Esophagus muscularis mucosa (tissue), 4 donors: ENCODE results near the gene PLEKHF1. TPM values are rescaled to one million over a fixed set of nuclear protein-coding genes. Genes with fewer than 3 reads are reported as not detected.
A peak's percentile ranks its signal among the peaks of the same experiment; 100 is the strongest.

ENCODE experiments used
- DNase-seq: peaks from one replicate; pipeline ENCODE4 v3.0.0-alpha.2; 2017; ENCODE audit errors: extremely low spot score
- H3K27ac ChIP-seq, 4 donors: fragments of 200-600 bp; sonication (generic); replicated peaks in 1 of 4; 1 replicate in 3 of 4; 2 replicates in 1 of 4; pipeline ENCODE4 v1.5.1; 2016 to 2019; ENCODE audit warnings: mild to moderate bottlenecking in 1 of 4
- H3K27me3 ChIP-seq, 4 donors: fragments of 200-600 bp; sonication (generic); one replicate each; pipeline versions ENCODE4 v1.5.1 to v1.6.0; 2016 to 2019
- H3K36me3 ChIP-seq, 4 donors: fragments of 200-600 bp; sonication (generic); one replicate each; pipeline ENCODE4 v1.5.1; 2016 to 2019
- H3K4me1 ChIP-seq, 4 donors: fragments of 200-600 bp; sonication (generic); one replicate each; pipeline ENCODE4 v1.5.1; 2016 to 2019
- H3K4me3 ChIP-seq, 4 donors: fragments of 200-600 bp; sonication (generic); 1 replicate in 2 of 4; 2 replicates in 2 of 4; pipeline ENCODE4 v1.5.1; 2016 to 2019; ENCODE audit warnings: mild to moderate bottlenecking in 4 of 4, moderate library complexity in 1 of 4
- H3K9me3 ChIP-seq, 4 donors: fragments of 200-600 bp; sonication (generic); 1 replicate in 3 of 4; 2 replicates in 1 of 4; pipeline ENCODE4 v1.5.1; 2016 to 2019
- EP300 ChIP-seq: sonication (generic); formaldehyde crosslinking; IDR thresholded peaks from one replicate; pipeline ENCODE4 v1.6.1; 2017; ENCODE audit warnings: antibody characterized with exemption
- POLR2A ChIP-seq: fragments of 450-650 bp; IDR thresholded peaks from one replicate; pipeline ENCODE4 v1.6.1; 2017; ENCODE audit warnings: antibody characterized with exemption, moderate library complexity, mild to moderate bottlenecking, low read depth
- POLR2AphosphoS5 ChIP-seq, 2 donors: sonication (generic); formaldehyde crosslinking; IDR thresholded peaks; one replicate each; pipeline ENCODE4 v1.6.1; 2017; ENCODE audit warnings: antibody characterized with exemption in 2 of 2
- WGBS: methylation state at CpG from one replicate; pipeline ENCODE4 v1.1.5; 2018; 5-methylcytosine and 5-hydroxymethylcytosine counted together
- intact Hi-C: fragments of 100-400 bp; cut with DNase I; formaldehyde crosslinking; loops from one replicate; pipeline ENCODE4 v1.15.1; 2023
- total RNA-seq, 4 donors: library from RNA; depleted of rRNA; stranded (reverse); fragments of >200 nt; gene quantifications; one replicate each; pipeline versions ENCODE4 v1.1.0 to v1.2.1, GENCODE V29; 2016
- TF ChIP-seq, protein P1 (sequence below), 3 experiments: fragments of 200-600 bp in 2 of 3; fragments of 450-650 bp in 1 of 3; sonication (generic) in 2 of 3; IDR thresholded peaks; one replicate each; pipeline ENCODE4 v1.5.1; 2017 to 2019; ENCODE audit warnings: antibody characterized with exemption in 3 of 3, mild to moderate bottlenecking in 2 of 3, moderate library complexity in 1 of 3

PLEKHF1 gene
- total RNA-seq, 4 donors from 2014 or later = 27.4 to 58.6 (median 36.1) TPM

DNA sequence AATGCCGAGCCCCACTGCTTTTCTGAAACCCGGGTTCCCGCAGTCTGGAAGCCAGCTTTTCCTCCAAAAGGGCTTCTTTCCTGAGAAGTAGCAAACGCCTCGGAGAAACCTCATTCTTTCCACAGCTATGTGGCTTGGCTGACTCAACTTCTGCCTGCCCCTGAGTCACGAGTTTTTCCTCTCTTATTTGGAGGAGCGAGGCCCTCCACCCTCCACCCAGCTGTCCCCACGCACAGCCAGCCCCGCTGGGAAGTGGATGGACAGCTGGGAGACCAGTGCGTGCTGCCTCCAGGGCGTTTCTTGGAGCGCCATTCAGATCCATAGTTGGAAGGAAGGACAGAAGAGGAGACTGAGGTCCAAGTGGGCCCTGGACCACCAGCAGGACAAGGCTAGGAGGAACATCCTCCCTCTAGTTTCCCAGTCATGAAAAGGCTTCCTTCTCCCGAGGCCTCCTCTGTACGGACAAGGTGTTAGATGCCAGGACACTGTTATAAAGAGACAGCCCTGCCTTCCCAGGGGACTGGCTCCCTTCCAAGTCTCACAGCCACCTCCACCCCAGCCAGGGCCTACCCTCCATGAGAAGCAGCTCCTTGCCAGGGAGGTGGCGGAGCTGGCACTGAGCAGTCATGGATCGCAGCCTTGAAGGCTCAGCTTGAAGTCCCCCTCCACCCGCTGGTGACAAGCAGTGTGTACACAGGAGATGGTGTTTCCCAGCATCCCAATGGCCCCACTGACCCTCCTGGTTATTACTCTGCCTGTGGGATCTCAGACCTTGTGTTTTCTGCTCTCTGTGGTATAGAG, 2.5 kb upstream of the PLEKHF1 start:
- peak overlapping the region; percentile 84 to 93 (median 87) for H3K27ac ChIP-seq
- no peak for DNase-seq
- no peaks in the 10 kb centered on the region for H3K9me3 ChIP-seq
- peaks cover 0 to 5% (median 0%) of the 10 kb centered on the region in 4 donors for H3K36me3 ChIP-seq
- H3K4me1 ChIP-seq = peaks cover 48 to 81% (median 79%) of the 10 kb centered on the region in 4 donors
- WGBS = 16% methylated on average over 9 of the region's 17 CpGs
- TF ChIP-seq EP300 (no peak), POLR2A (no peak), POLR2AphosphoS5 (IDR thresholded peaks at IDR 0.05) (peak; percentile 79 to 84)
- TF ChIP-seq, protein P1, sequence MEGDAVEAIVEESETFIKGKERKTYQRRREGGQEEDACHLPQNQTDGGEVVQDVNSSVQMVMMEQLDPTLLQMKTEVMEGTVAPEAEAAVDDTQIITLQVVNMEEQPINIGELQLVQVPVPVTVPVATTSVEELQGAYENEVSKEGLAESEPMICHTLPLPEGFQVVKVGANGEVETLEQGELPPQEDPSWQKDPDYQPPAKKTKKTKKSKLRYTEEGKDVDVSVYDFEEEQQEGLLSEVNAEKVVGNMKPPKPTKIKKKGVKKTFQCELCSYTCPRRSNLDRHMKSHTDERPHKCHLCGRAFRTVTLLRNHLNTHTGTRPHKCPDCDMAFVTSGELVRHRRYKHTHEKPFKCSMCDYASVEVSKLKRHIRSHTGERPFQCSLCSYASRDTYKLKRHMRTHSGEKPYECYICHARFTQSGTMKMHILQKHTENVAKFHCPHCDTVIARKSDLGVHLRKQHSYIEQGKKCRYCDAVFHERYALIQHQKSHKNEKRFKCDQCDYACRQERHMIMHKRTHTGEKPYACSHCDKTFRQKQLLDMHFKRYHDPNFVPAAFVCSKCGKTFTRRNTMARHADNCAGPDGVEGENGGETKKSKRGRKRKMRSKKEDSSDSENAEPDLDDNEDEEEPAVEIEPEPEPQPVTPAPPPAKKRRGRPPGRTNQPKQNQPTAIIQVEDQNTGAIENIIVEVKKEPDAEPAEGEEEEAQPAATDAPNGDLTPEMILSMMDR (IDR thresholded peaks at IDR 0.05) = no peak
- intact Hi-C loops = no loop called here
- H3K4me3 ChIP-seq = peak overlapping the region; percentile 18 to 39 (median 26)
- no peaks in the 10 kb centered on the region for H3K27me3 ChIP-seq

DNA sequence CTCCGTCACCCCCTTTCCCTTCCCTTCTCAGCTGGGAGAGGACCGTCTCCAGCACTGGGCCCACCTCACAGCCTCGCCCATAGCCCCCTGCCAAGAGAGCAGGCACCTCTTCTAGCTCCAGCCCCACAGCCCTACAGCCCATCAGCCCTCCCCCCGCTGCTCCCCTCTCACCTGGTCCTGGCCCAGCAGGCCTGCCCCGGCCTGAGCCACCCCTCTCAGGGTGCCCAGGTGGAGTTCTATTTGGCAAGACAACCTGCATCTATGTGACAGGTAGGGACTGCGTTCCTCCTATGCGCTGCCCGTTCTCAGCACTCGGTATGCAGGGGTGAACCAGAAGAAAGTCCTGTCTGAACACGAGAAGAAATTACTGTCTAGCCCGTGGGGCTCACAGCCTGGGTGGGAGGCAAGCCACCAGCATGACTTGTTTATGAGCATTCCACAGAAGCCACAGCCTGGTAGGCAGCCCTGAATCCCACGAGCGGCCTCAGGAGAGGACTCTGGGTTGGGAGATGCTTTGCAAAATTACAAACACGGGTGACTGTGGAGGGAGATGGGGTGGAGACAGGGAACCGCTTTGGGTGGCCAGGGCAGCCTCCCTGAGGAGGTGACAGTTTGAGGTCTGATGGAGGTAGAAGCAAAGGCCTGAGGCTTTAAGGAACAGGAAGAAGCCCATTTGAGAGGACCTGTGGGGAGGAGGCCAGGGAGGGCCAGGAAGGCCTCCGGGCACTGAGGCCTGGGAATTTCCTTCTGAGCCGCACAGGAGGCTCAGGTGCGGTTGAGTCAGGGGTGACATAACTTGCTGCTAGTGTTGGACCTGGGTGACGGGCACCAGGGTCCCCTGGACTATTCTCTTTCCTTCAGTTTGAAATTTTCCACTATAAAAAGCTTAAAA, 1.2 kb upstream of the PLEKHF1 start:
- Histone ChIP-seq H3K4me3 (peak overlapping the region in 1 of 4 donors; percentile 72), H3K27me3 (no peaks in the 10 kb centered on the region), H3K27ac (peak overlapping the region; percentile 84 to 93 (median 87)), H3K36me3 (peaks cover 0 to 9% (median 2%) of the 10 kb centered on the region in 4 donors), H3K4me1 (peaks cover 61 to 82% (median 81%) of the 10 kb centered on the region in 4 donors), H3K9me3 (no peaks in the 10 kb centered on the region)
- no peak for DNase-seq
- TF ChIP-seq, protein P1 (IDR thresholded peaks at IDR 0.05) = no peak
- TF ChIP-seq EP300 = no peak
- TF ChIP-seq POLR2AphosphoS5 (IDR thresholded peaks at IDR 0.05) = no peak
- no peak for TF ChIP-seq POLR2A
- 90% methylated on average over 16 of the region's 19 CpGs for WGBS
- intact Hi-C loops = loop anchor here (2.0 kb wide), 1 partner anchor 57 kb away; the partner anchor contains the start of gene POP4

DNA sequence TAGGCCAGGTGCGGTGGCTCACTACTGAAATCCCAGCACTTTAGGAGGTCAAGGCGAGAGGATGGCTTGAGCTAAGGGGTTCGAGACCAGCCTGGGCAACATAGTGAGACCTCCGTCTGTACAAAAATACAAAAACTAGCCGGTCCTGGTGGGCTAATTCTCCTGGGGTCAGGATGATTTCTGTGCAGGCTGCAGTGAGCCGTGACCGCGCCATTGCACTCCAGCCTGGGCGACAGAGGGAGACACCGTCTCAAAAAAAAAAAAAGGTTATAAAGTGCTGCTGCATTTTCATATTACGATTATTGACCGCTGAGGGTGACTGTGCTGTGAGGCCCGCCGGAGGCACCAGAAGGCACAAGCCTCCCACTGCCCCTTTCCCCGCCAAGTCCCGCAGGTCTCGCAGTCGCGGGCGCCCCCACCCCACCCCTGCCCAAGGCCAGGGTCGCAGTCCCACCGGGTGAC, 477 bp upstream of the PLEKHF1 start:
- WGBS = 70% methylated on average over 10 of the region's 22 CpGs
- peaks cover 0 to 13% (median 4%) of the 10 kb centered on the region in 4 donors for H3K36me3 ChIP-seq
- DNase-seq = no peak
- H3K4me3 ChIP-seq = peak overlapping the region; percentile 72 to 93 (median 80)
- H3K27me3 ChIP-seq = no peaks in the 10 kb centered on the region
- intact Hi-C loops = loop anchor here (2.0 kb wide), 1 partner anchor 58 kb away; the partner anchor contains the start of gene POP4
- peak overlapping the region; percentile 84 to 93 (median 87) for H3K27ac ChIP-seq
- H3K4me1 ChIP-seq = peaks cover 68 to 89% (median 87%) of the 10 kb centered on the region in 4 donors
- H3K9me3 ChIP-seq = no peaks in the 10 kb centered on the region
- TF ChIP-seq, protein P1 (IDR thresholded peaks at IDR 0.05) = peak in 1 of 3 experiments; percentile 15
- TF ChIP-seq POLR2AphosphoS5 (IDR thresholded peaks at IDR 0.05) = no peak

DNA sequence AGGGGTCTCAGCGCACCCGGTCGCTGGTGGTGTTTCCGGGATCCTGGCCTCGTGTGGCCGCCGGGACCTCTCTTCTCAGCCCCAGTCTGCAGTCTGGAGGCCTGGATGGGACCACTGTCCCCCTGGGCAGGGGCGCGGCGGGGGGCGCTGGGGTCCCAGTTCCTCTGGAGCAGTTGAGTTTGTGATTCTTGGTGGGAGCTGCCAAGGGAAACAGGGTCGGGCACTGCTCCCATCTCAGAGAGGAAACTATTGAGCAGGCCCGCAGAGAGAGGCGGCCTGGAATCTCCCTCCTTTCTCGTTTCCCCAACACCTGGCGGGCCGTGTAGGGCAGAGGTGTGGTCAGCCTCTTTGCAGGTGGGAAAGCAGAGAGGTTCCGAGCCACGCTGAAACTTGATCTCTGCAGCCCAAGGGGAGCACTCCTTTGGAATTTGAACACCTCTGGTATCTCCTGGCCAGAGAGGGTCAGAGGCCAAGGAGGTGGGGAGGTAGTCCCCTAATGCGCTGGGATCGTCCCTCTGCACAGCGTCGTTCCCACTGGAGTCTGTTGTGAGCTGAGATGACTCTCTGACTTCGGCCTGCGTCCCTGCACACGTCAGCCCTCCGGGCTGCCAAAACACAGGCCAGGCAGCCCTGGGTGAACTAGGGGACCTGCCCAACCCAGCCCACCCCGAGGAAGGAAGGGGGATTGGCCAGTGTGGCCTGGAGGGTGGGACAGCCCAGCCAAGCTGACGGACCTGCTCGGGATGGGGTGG, 741 bp downstream of the PLEKHF1 start:
- peak overlapping the region; percentile 84 to 93 (median 87) for H3K27ac ChIP-seq
- peaks cover 78 to 97% (median 96%) of the 10 kb centered on the region in 4 donors for H3K4me1 ChIP-seq
- H3K9me3 ChIP-seq = no peaks in the 10 kb centered on the region
- no peak for DNase-seq
- WGBS = 7% methylated on average over 15 of the region's 30 CpGs
- no peaks in the 10 kb centered on the region for H3K27me3 ChIP-seq
- TF ChIP-seq, protein P1 (IDR thresholded peaks at IDR 0.05) = no peak
- peak; percentile 86 to 91 for TF ChIP-seq POLR2AphosphoS5 (IDR thresholded peaks at IDR 0.05)
- no peak for TF ChIP-seq EP300
- peak; percentile 51 for TF ChIP-seq POLR2A
- intact Hi-C loops = loop anchor here (2.0 kb wide), 1 partner anchor 59 kb away; the partner anchor contains the start of gene POP4
- H3K36me3 ChIP-seq = peaks cover 0 to 13% (median 4%) of the 10 kb centered on the region in 4 donors
- peak overlapping the region; percentile 72 to 93 (median 80) for H3K4me3 ChIP-seq
